ENCODE measurements around the gene L3MBTL3. TPM values are rescaled to one million over a fixed set of nuclear protein-coding genes. Genes with fewer than 3 reads are reported as not detected.

The L3MBTL3 gene
- polyA plus RNA-seq, 1 of the 3 experiments (the other 2 are of a cell fraction), result 12.6 TPM

- Histone ChIP-seq H3K4me3 (ENCODE audit: low read depth in 2 of 2, low read length in 1 of 2) (no peak overlapping the region), H3K4me1 (ENCODE audit: control insufficient read depth in 1 of 2, insufficient read depth in 2 of 2, low read depth in 1 of 2, low read length in 1 of 2) (no peaks in the 10 kb centered on the region), H3K4me2 (no peak overlapping the region), H2AFZ (ENCODE audit: low read depth) (no peak overlapping the region), H3K27ac (ENCODE audit: low read depth in 2 of 2, low read length in 1 of 2) (no peak overlapping the region), H3K79me2 (ENCODE audit: insufficient read depth) (no peaks in the 10 kb centered on the region), H3K9me2 (no peaks in the 10 kb centered on the region), H3K27me3 (ENCODE audit: insufficient read depth) (no peaks in the 10 kb centered on the region), H3K9ac (no peak overlapping the region), H3K36me3 (replicated peaks in 1 of 2; ENCODE audit: control insufficient read depth in 1 of 2, insufficient read depth in 2 of 2, low read length in 1 of 2) (peaks cover 0 to 20% of the 10 kb centered on the region in 2 experiments), H3K9me3 (no peaks in the 10 kb centered on the region), H4K20me1 (ENCODE audit: insufficient read depth) (no peaks in the 10 kb centered on the region), H3F3A (replicated peaks; ENCODE audit: insufficient read depth) (peaks cover 7% of the 10 kb centered on the region)
- no peak for DNase-seq
- ChIA-PET POLR2A (no interaction called here), CTCF (no interaction called here)
- TF ChIP-seq CTCF (IDR thresholded peaks at IDR 0.05) (no peak), REST (IDR thresholded peaks at IDR 0.05; ENCODE audit: low read depth, low read length) (no peak), EP300 (IDR thresholded peaks at IDR 0.05; ENCODE audit: borderline replicate concordance in 1 of 2, low read depth in 1 of 2, low read length in 1 of 2) (no peak), JUND (IDR thresholded peaks at IDR 0.05) (no peak), IRF3 (IDR thresholded peaks at IDR 0.05; ENCODE audit: low read depth, low read length) (no peak), SMC3 (IDR thresholded peaks at IDR 0.05; ENCODE audit: low read depth, low read length) (no peak), MAX (IDR thresholded peaks at IDR 0.05; ENCODE audit: low read depth) (no peak), RAD21 (IDR thresholded peaks at IDR 0.05; ENCODE audit: low read length) (no peak), RXRA (IDR thresholded peaks at IDR 0.05; ENCODE audit: borderline replicate concordance, low read depth) (no peak), FOXM1 (IDR thresholded peaks at IDR 0.05; ENCODE audit: low read depth) (no peak), MXI1 (IDR thresholded peaks at IDR 0.05; ENCODE audit: low read depth, low read length) (no peak), TEAD4 (IDR thresholded peaks at IDR 0.05; ENCODE audit: borderline replicate concordance, insufficient read depth) (no peak), POLR2AphosphoS5 (IDR thresholded peaks at IDR 0.05; ENCODE audit: low read depth, low read length) (no peak), USF1 (IDR thresholded peaks at IDR 0.05; ENCODE audit: borderline replicate concordance, low read depth) (no peak), ELF1 (IDR thresholded peaks at IDR 0.05) (no peak), NFIC (IDR thresholded peaks at IDR 0.05; ENCODE audit: borderline replicate concordance) (no peak), USF2 (IDR thresholded peaks at IDR 0.05; ENCODE audit: borderline replicate concordance, low read depth, low read length) (no peak), FOXJ3 (CRISPR knock-in tag; IDR thresholded peaks at IDR 0.05) (no peak)
- 76% methylated on average over 2 of the region's 2 CpGs for WGBS (ENCODE audit: low lambda C conversion rate)
Measured at GRCh38 chr6:130158056-130158455, 139.7 kb downstream of the L3MBTL3 start.

Measured in SK-N-SH (cell line).